ENCODE data around the gene NEURL1.
A peak's percentile ranks its signal among the peaks of the same experiment; 100 is the strongest.

The NEURL1 gene

GRCh38 chr10:103547391-103547946 lies 54.0 kb downstream of the NEURL1 start:
- no peak for DNase-seq

- no peak for DNase-seq
These were observed 54.5 kb downstream of the NEURL1 start for GRCh38 chr10:103548006-103548405.

- DNase-seq, result no peak
These were observed 55.3 kb downstream of the NEURL1 start for GRCh38 chr10:103548581-103549348.

GRCh38 chr10:103549349-103549685 lies 55.8 kb downstream of the NEURL1 start:
- no peak for DNase-seq

- no peak for DNase-seq
These were observed 56.7 kb downstream of the NEURL1 start for GRCh38 chr10:103550229-103550628.

- no peak for DNase-seq
These were observed 58.4 kb downstream of the NEURL1 start for GRCh38 chr10:103551619-103552602.

GRCh38 chr10:103552856-103553742 lies 59.6 kb downstream of the NEURL1 start:
- DNase-seq, result no peak

GRCh38 chr10:103553743-103554487 lies 60.4 kb downstream of the NEURL1 start:
- DNase-seq, result no peak

GRCh38 chr10:103554488-103555324 lies 61.2 kb downstream of the NEURL1 start:
- peak; percentile 71 for DNase-seq

GRCh38 chr10:103555325-103555649 lies 61.8 kb downstream of the NEURL1 start:
- no peak for DNase-seq

- DNase-seq, result no peak
These were observed 62.2 kb downstream of the NEURL1 start for GRCh38 chr10:103555712-103556111.

- no peak for DNase-seq
These were observed 63.0 kb downstream of the NEURL1 start for GRCh38 chr10:103556383-103557007.

GRCh38 chr10:103557455-103557854 lies 64.0 kb downstream of the NEURL1 start:
- DNase-seq, result no peak

GRCh38 chr10:103558911-103559310 lies 65.4 kb downstream of the NEURL1 start:
- DNase-seq, result no peak

GRCh38 chr10:103559776-103560175 lies 66.3 kb downstream of the NEURL1 start:
- DNase-seq, result no peak

GRCh38 chr10:103560886-103561285 lies 67.4 kb downstream of the NEURL1 start:
- no peak for DNase-seq

- no peak for DNase-seq
These were observed 68.9 kb downstream of the NEURL1 start for GRCh38 chr10:103562383-103562782.

- DNase-seq, result no peak
These were observed 70.0 kb downstream of the NEURL1 start for GRCh38 chr10:103563231-103564115.

- DNase-seq, result no peak
These were observed 70.6 kb downstream of the NEURL1 start for GRCh38 chr10:103564116-103564501.
